HEK293 (cell line): Measurements from ENCODE around the gene DNER.

ENCODE experiments used
- CTCF ChIA-PET: fragments of 350-600 bp; formaldehyde crosslinking; extraction: SDS; loops from one replicate; lab custom pipeline; 2021; ENCODE audit warnings: antibody characterized with exemption; lab: Yijun Ruan, JAX
- POLR2A ChIA-PET: fragments of 300-600 bp; formaldehyde crosslinking; extraction: SDS; loops from one replicate; lab custom pipeline; 2020; ENCODE audit warnings: antibody characterized with exemption, inconsistent platforms; lab: Yijun Ruan, JAX
- H3K27ac ChIP-seq: fragments of 200-500 bp; sonication (Bioruptor generic); 2 replicates; pipeline ENCODE4 v1.5.1; 2014; ENCODE audit warnings: low read depth, low read length, control low read depth, inconsistent platforms; ENCODE audit errors: extremely low read depth
- H3K36me3 ChIP-seq, 2 experiments: fragments of 200-500 bp in 1 of 2; sonication (Bioruptor generic) in 1 of 2; 1 replicate in 1 of 2; 2 replicates in 1 of 2; pipeline ENCODE4 v1.5.1; 2014 to 2017; ENCODE audit warnings: inconsistent platforms in 2 of 2, low read length in 2 of 2; ENCODE audit not compliant: control insufficient read depth in 2 of 2, insufficient read depth in 1 of 2
- H3K4me1 ChIP-seq: fragments of 200-500 bp; sonication (Bioruptor generic); 2 replicates; pipeline ENCODE4 v1.5.1; 2014; ENCODE audit warnings: mild to moderate bottlenecking, low read length, inconsistent platforms; ENCODE audit not compliant: control insufficient read depth, insufficient read depth
- H3K4me3 ChIP-seq: 2 replicates; pipeline ENCODE4 v1.5.1; 2011; ENCODE audit warnings: low read depth, mild to moderate bottlenecking, control low read depth, low read length, moderate library complexity
- H3K9me3 ChIP-seq: fragments of 200-500 bp; sonication (Bioruptor generic); 2 replicates; pipeline ENCODE4 v1.5.1; 2014; ENCODE audit warnings: low read depth, low read length, inconsistent platforms; ENCODE audit not compliant: control insufficient read depth, insufficient read depth
- OSR2 ChIP-seq: fragments of 450-650 bp; formaldehyde crosslinking; IDR thresholded peaks from 2 replicates; pipeline ENCODE4 v1.5.1; 2016; ENCODE audit warnings: missing biosample characterization, missing genetic modification characterization
- ZBTB10 ChIP-seq: fragments of 450-650 bp; formaldehyde crosslinking; IDR thresholded peaks from 2 replicates; pipeline ENCODE4 v1.5.1; 2016; ENCODE audit warnings: missing biosample characterization, missing genetic modification characterization
- ZBTB21 ChIP-seq: fragments of 450-650 bp; formaldehyde crosslinking; IDR thresholded peaks from 2 replicates; pipeline ENCODE4 v1.5.1; 2017; ENCODE audit warnings: missing biosample characterization, missing genetic modification characterization
- ZBTB26 ChIP-seq: fragments of 450-650 bp; formaldehyde crosslinking; optimal IDR thresholded peaks from 2 replicates; pipeline ENCODE3; 2016; ENCODE audit warnings: missing biosample characterization, mild to moderate bottlenecking, missing genetic modification characterization
- ZBTB6 ChIP-seq: fragments of 450-650 bp; formaldehyde crosslinking; IDR thresholded peaks from 2 replicates; pipeline ENCODE4 v1.5.1; 2017; ENCODE audit warnings: missing biosample characterization, missing genetic modification characterization
- ZNF112 ChIP-seq: fragments of 450-650 bp; formaldehyde crosslinking; IDR thresholded peaks from 2 replicates; pipeline ENCODE4 v1.5.0; 2017; ENCODE audit warnings: missing biosample characterization, missing genetic modification characterization
- ZNF146 ChIP-seq: fragments of 450-650 bp; formaldehyde crosslinking; IDR thresholded peaks from 2 replicates; pipeline ENCODE4 v1.5.1; 2016; ENCODE audit warnings: missing biosample characterization, missing genetic modification characterization
- ZNF16 ChIP-seq: fragments of 450-650 bp; formaldehyde crosslinking; IDR thresholded peaks from 2 replicates; pipeline ENCODE4 v1.5.1; 2016; ENCODE audit warnings: low read depth, missing biosample characterization, missing genetic modification characterization
- ZNF175 ChIP-seq: fragments of 450-650 bp; formaldehyde crosslinking; IDR thresholded peaks from 2 replicates; pipeline ENCODE4 v1.5.1; 2016; ENCODE audit warnings: missing biosample characterization, missing genetic modification characterization
- ZNF248 ChIP-seq: fragments of 450-650 bp; formaldehyde crosslinking; IDR thresholded peaks from 2 replicates; pipeline ENCODE4 v1.5.1; 2017; ENCODE audit warnings: missing biosample characterization, missing genetic modification characterization
- ZNF416 ChIP-seq: fragments of 450-650 bp; formaldehyde crosslinking; IDR thresholded peaks from 2 replicates; pipeline ENCODE4 v1.5.1; 2016; ENCODE audit warnings: missing biosample characterization, missing genetic modification characterization
- ZNF488 ChIP-seq: fragments of 450-650 bp; formaldehyde crosslinking; IDR thresholded peaks from 2 replicates; pipeline ENCODE4 v1.5.1; 2016; ENCODE audit warnings: missing biosample characterization, missing genetic modification characterization
- ZNF513 ChIP-seq: fragments of 450-650 bp; IDR thresholded peaks from 2 replicates; pipeline ENCODE4 v1.5.1; 2018; ENCODE audit warnings: missing biosample characterization, missing genetic modification characterization
- ZNF529 ChIP-seq: fragments of 450-650 bp; formaldehyde crosslinking; IDR thresholded peaks from 2 replicates; pipeline ENCODE4 v1.5.1; 2017; ENCODE audit warnings: missing genetic modification characterization, missing biosample characterization; ENCODE audit not compliant: insufficient replicate concordance
- ZNF548 ChIP-seq: fragments of 450-650 bp; formaldehyde crosslinking; IDR thresholded peaks from 2 replicates; pipeline ENCODE4 v1.5.1; 2016; ENCODE audit warnings: missing biosample characterization, missing genetic modification characterization
- ZNF560 ChIP-seq: fragments of 450-650 bp; formaldehyde crosslinking; IDR thresholded peaks from 2 replicates; pipeline ENCODE4 v1.5.1; 2017; ENCODE audit warnings: missing biosample characterization, missing genetic modification characterization, borderline replicate concordance
- ZNF626 ChIP-seq: fragments of 450-650 bp; sonication (Bioruptor Pico); formaldehyde crosslinking; IDR thresholded peaks from 2 replicates; pipeline ENCODE4 v1.5.1; 2018; ENCODE audit warnings: missing biosample characterization, missing genetic modification characterization, inconsistent platforms
- ZNF677 ChIP-seq: fragments of 450-650 bp; IDR thresholded peaks from 2 replicates; pipeline ENCODE4 v1.5.0; 2018; ENCODE audit warnings: missing biosample characterization, mild to moderate bottlenecking, missing genetic modification characterization, moderate library complexity

Gene DNER

GRCh38 chr2:229752970-229753729, 38.8 kb upstream of the DNER start:
- Histone ChIP-seq H3K36me3 (no peaks in the 10 kb centered on the region), H3K27ac (no peak overlapping the region), H3K4me1 (no peaks in the 10 kb centered on the region), H3K4me3 (no peak overlapping the region), H3K9me3 (no peaks in the 10 kb centered on the region)
- ChIA-PET POLR2A (interaction anchor here (1.1 kb wide), 1 partner anchor 49 kb away, joined by 3 read pairs; no protein-coding TSS in a partner anchor), CTCF (interaction anchor here (0.7 to 2.2 kb wide), 2 partner anchors 27 to 125 kb away, joined by 3 to 7 read pairs; no protein-coding TSS in a partner anchor)
- TF ChIP-seq ZNF626 (tag by site-specific recombination): no peak
- no peak for TF ChIP-seq ZNF548 (tag by site-specific recombination)
- TF ChIP-seq ZNF529: no peak
- no peak for TF ChIP-seq ZNF248 (tag by site-specific recombination)
- TF ChIP-seq ZBTB21 (tag by site-specific recombination): no peak
- TF ChIP-seq ZNF146 (tag by site-specific recombination): no peak
- no peak for TF ChIP-seq ZNF112 (tag by site-specific recombination)
- no peak for TF ChIP-seq ZNF677 (tag by site-specific recombination)
- no peak for TF ChIP-seq ZNF513 (tag by site-specific recombination)
- TF ChIP-seq ZNF16 (tag by site-specific recombination): no peak
- no peak for TF ChIP-seq ZBTB26
- no peak for TF ChIP-seq ZNF416
- no peak for TF ChIP-seq ZNF560 (tag by site-specific recombination)
- no peak for TF ChIP-seq ZBTB10 (tag by site-specific recombination)
- no peak for TF ChIP-seq ZBTB6 (tag by site-specific recombination)
- TF ChIP-seq ZNF488 (tag by site-specific recombination): no peak
- TF ChIP-seq OSR2 (tag by site-specific recombination): no peak
- TF ChIP-seq ZNF175 (tag by site-specific recombination): no peak
